HCT116 (cell line): ENCODE results near the gene DDRGK1. TPM values are rescaled to one million over a fixed set of nuclear protein-coding genes. Genes with fewer than 3 reads are reported as not detected.
A peak's percentile ranks its signal among the peaks of the same experiment; 100 is the strongest.

Experiments
- ATAC-seq: fragments of 200-7000 bp; cut with Tn5 transposase; 2 replicates; pipeline ENCODE4 v1.9.1; 2020; ENCODE audit warnings: mild to moderate bottlenecking, moderate library complexity
- BruUV-seq: library from RNA; stranded (reverse); fragments of 400-500 nt; replicated peaks from 2 replicates; lab custom pipeline; 2021; lab: Mats Ljungman, UMichigan
- CTCF ChIA-PET: fragments of 300-600 bp; sonication (Branson Sonifier 250); formaldehyde crosslinking; loops from one replicate; lab custom pipeline; 2021; ENCODE audit warnings: antibody characterized with exemption; lab: Charles Lee
- POLR2A ChIA-PET: fragments of 300-600, 350-600 bp; sonication (Branson Sonifier 250); formaldehyde crosslinking; loops from one replicate; lab custom pipeline; 2021; ENCODE audit warnings: antibody characterized with exemption; lab: Charles Lee
- RAD21 ChIA-PET, 2 experiments: fragments of 300-600 bp; sonication (Branson Sonifier 250); formaldehyde crosslinking; loops; one replicate each; lab custom pipeline; 2023; ENCODE audit warnings: low total read pairs in 2 of 2; ENCODE audit not compliant: uncharacterized antibody in 2 of 2, unreplicated experiment in 2 of 2, low non-redundant PET in 1 of 2; lab: Charles Lee
- DNase-seq: peaks from one replicate; pipeline ENCODE4 v3.0.0-alpha.2; 2010; ENCODE audit warnings: low read depth, low spot score
- H2AFZ ChIP-seq: fragments of 200-600 bp; shearing (Covaris generic), sonication (generic); 2 replicates; pipeline ENCODE4 v1.6.1; 2017; ENCODE audit warnings: low read depth, mixed run types, mixed read lengths, antibody characterized with exemption, low read length; ENCODE audit not compliant: poor library complexity, severe bottlenecking
- H3K27ac ChIP-seq: 2 replicates; pipeline ENCODE4 v1.5.1; 2012; ENCODE audit warnings: low read depth, low read length
- H3K27me3 ChIP-seq: fragments of 200-600 bp; sonication (generic); 2 replicates; pipeline ENCODE4 v1.6.1; 2016; ENCODE audit warnings: mixed run types, low read length, mixed read lengths; ENCODE audit not compliant: insufficient read depth
- H3K36me3 ChIP-seq, 2 experiments: fragments of 200-500 bp in 1 of 2; fragments of 200-600 bp in 1 of 2; sonication (Bioruptor generic) in 1 of 2; sonication (generic) in 1 of 2; 2 replicates each; pipeline versions ENCODE4 v1.5.1 to v1.6.1; 2014 to 2016; ENCODE audit warnings: low read length in 2 of 2, inconsistent platforms in 1 of 2, mixed read lengths in 1 of 2, mixed run types in 1 of 2; ENCODE audit not compliant: insufficient read depth in 2 of 2, control insufficient read depth in 1 of 2
- H3K4me1 ChIP-seq, 2 experiments: fragments of 200-600 bp in 1 of 2; sonication (generic) in 1 of 2; 2 replicates each; pipeline versions ENCODE4 v1.5.1 to v1.6.1; 2012 to 2017; ENCODE audit warnings: low read length in 2 of 2, inconsistent platforms in 1 of 2, mild to moderate bottlenecking in 1 of 2, mixed read lengths in 1 of 2, mixed run types in 1 of 2, moderate library complexity in 1 of 2; ENCODE audit not compliant: insufficient read depth in 2 of 2, control insufficient read depth in 1 of 2
- H3K4me2 ChIP-seq: fragments of 200-600 bp; sonication (generic); 2 replicates; pipeline ENCODE4 v1.6.1; 2017; ENCODE audit warnings: mixed run types, low read length, mixed read lengths
- H3K4me3 ChIP-seq, 2 experiments: fragments of 200-600 bp in 1 of 2; sonication (generic) in 1 of 2; replicated peaks in 1 of 2; 2 replicates each; pipeline ENCODE4 v1.5.1; 2011 to 2016; ENCODE audit warnings: low read length in 2 of 2, control low read depth in 1 of 2, low read depth in 1 of 2, mild to moderate bottlenecking in 1 of 2, mixed read lengths in 1 of 2, mixed run types in 1 of 2
- H3K79me2 ChIP-seq: fragments of 200-600 bp; sonication (generic); 2 replicates; pipeline ENCODE4 v1.6.1; 2017; ENCODE audit warnings: mild to moderate bottlenecking, mixed run types, low read length, moderate library complexity, mixed read lengths; ENCODE audit not compliant: insufficient read depth
- H3K9ac ChIP-seq: fragments of 200-600 bp; sonication (generic); 2 replicates; pipeline ENCODE4 v1.6.1; 2016; ENCODE audit warnings: low read length, mixed read lengths
- H3K9me2 ChIP-seq: fragments of 200-600 bp; sonication (generic), shearing (Covaris generic); 2 replicates; pipeline ENCODE4 v1.6.1; 2017; ENCODE audit warnings: mixed run types, mild to moderate bottlenecking, moderate library complexity; ENCODE audit not compliant: insufficient read depth
- H3K9me3 ChIP-seq, 2 experiments: fragments of 200-500 bp in 1 of 2; fragments of 200-600 bp in 1 of 2; sonication (Bioruptor generic) in 1 of 2; sonication (generic) in 1 of 2; 2 replicates each; pipeline ENCODE4 v1.6.1; 2014 to 2017; ENCODE audit warnings: low read length in 2 of 2, mixed read lengths in 2 of 2, inconsistent platforms in 1 of 2, low read depth in 1 of 2, mild to moderate bottlenecking in 1 of 2, mixed run types in 1 of 2, moderate library complexity in 1 of 2; ENCODE audit not compliant: control insufficient read depth in 1 of 2, insufficient read depth in 1 of 2
- H4K20me1 ChIP-seq: fragments of 200-600 bp; sonication (generic), shearing (Covaris generic); 2 replicates; pipeline ENCODE4 v1.6.1; 2017; ENCODE audit warnings: mixed run types, mild to moderate bottlenecking, moderate library complexity; ENCODE audit not compliant: insufficient read depth
- CBX3 ChIP-seq: IDR thresholded peaks from 2 replicates; pipeline ENCODE4 v1.6.1; 2012; ENCODE audit warnings: low read depth
- CEBPB ChIP-seq: IDR thresholded peaks from 2 replicates; pipeline ENCODE4 v1.6.1; 2012; ENCODE audit warnings: low read depth
- EGR1 ChIP-seq: IDR thresholded peaks from 2 replicates; pipeline ENCODE4 v1.6.1; 2012; ENCODE audit warnings: low read depth
- ELF1 ChIP-seq: IDR thresholded peaks from 2 replicates; pipeline ENCODE4 v1.6.1; 2012; ENCODE audit warnings: low read depth, borderline replicate concordance
- EZH2 ChIP-seq: fragments of 200-600 bp; sonication (generic); IDR thresholded peaks from 2 replicates; pipeline ENCODE4 v1.6.1; 2017; ENCODE audit warnings: antibody characterized with exemption, mixed run types
- EZH2phosphoT487 ChIP-seq: fragments of 200-600 bp; IDR thresholded peaks from 2 replicates; pipeline ENCODE4 v1.6.1; 2018; ENCODE audit warnings: antibody characterized with exemption, borderline replicate concordance
- FOSL1 ChIP-seq: IDR thresholded peaks from 2 replicates; pipeline ENCODE4 v1.6.1; 2012; ENCODE audit warnings: low read depth
- JUND ChIP-seq: IDR thresholded peaks from 2 replicates; pipeline ENCODE4 v1.6.1; 2012
- POLR2AphosphoS5 ChIP-seq: IDR thresholded peaks from 2 replicates; pipeline ENCODE4 v1.6.1; 2011; ENCODE audit warnings: mild to moderate bottlenecking, low read depth, low read length, moderate library complexity
- RAD21 ChIP-seq: IDR thresholded peaks from 2 replicates; pipeline ENCODE4 v1.6.1; 2012; ENCODE audit warnings: low read depth, mild to moderate bottlenecking
- SIN3A ChIP-seq: IDR thresholded peaks from 2 replicates; pipeline ENCODE4 v1.6.1; 2012; ENCODE audit warnings: low read depth
- SP1 ChIP-seq: IDR thresholded peaks from 2 replicates; pipeline ENCODE4 v1.6.1; 2012; ENCODE audit warnings: low read depth
- SRF ChIP-seq: IDR thresholded peaks from 2 replicates; pipeline ENCODE4 v1.6.1; 2012; ENCODE audit warnings: low read depth
- YY1 ChIP-seq: IDR thresholded peaks from 2 replicates; pipeline ENCODE4 v1.6.1; 2011; ENCODE audit warnings: low read length, low read depth, moderate library complexity, mild to moderate bottlenecking; ENCODE audit not compliant: insufficient replicate concordance; ENCODE audit errors: extremely low read depth
- ZNF274 ChIP-seq: fragments of 200-500 bp; sonication (Bioruptor generic); IDR thresholded peaks from 2 replicates; pipeline ENCODE4 v1.6.1; 2014; ENCODE audit warnings: mild to moderate bottlenecking, low read depth, low read length, inconsistent platforms
- intact Hi-C: fragments of 100-400 bp; cut with micrococcal nuclease; formaldehyde crosslinking; loops from 2 replicates; pipeline ENCODE4 v1.10.0; 2022
- total RNA-seq: library from RNA; stranded (reverse); gene quantifications from one replicate; pipeline ENCODE4 v1.2.1, GENCODE V29; 2021; ENCODE audit not compliant: unreplicated experiment
- TF ChIP-seq, protein P1 (sequence below): IDR thresholded peaks from 2 replicates; pipeline ENCODE4 v1.6.1; 2012
- TF ChIP-seq, protein P2 (sequence below): IDR thresholded peaks from 2 replicates; pipeline ENCODE4 v1.6.1; 2012; ENCODE audit warnings: low read depth
- TF ChIP-seq, protein P3 (sequence below): IDR thresholded peaks from 2 replicates; pipeline ENCODE4 v1.6.1; 2011; ENCODE audit warnings: mild to moderate bottlenecking, low read length, moderate library complexity; ENCODE audit not compliant: insufficient replicate concordance; ENCODE audit errors: extremely low read depth
- TF ChIP-seq, protein P4 (sequence below), 3 experiments: fragments of 200-600 bp in 1 of 3; sonication (generic) in 1 of 3; IDR thresholded peaks in 2 of 3; conservative IDR thresholded peaks in 1 of 3; 2 replicates each; pipeline ENCODE4 v1.5.1; 2012 to 2017; ENCODE audit warnings: low read depth in 2 of 3, low read length in 2 of 3, antibody characterized with exemption in 1 of 3, borderline replicate concordance in 1 of 3, control low read depth in 1 of 3, mild to moderate bottlenecking in 1 of 3, mixed read lengths in 1 of 3, mixed run types in 1 of 3, moderate library complexity in 1 of 3; ENCODE audit not compliant: insufficient read depth in 1 of 3
- TF ChIP-seq, protein P5 (sequence below): IDR thresholded peaks from 2 replicates; pipeline ENCODE4 v1.6.1; 2012

The DDRGK1 gene
- total RNA-seq, 1 experiment from 2014 or later: 45.8 TPM

DNA sequence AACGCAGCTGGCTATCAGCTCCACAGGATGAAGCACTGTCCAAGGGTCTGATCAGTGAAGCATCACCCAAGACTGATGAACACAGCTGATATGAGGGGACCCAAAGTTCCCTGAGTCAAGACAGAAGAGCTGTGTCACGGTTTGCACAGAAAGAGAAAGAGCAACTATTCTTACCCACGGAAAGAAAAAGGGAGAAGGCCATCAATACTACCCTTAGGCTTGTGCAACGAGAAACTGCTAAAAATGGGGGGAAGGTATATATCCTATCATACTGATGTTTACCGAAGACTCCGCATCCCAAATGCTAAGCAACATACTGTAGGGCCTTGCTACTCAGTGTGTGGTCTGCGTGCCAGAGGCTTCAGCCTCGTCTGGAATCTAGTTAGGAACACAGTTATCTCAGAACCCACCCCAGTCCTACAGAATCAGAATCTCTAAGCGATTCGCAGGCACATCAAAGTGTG is 45.5 kb downstream of the DDRGK1 start:
- ChIA-PET RAD21 (no interaction called here), CTCF (no interaction called here), POLR2A (no interaction called here)
- peak overlapping the region; percentile 89 to 98 for H3K4me3 ChIP-seq
- ATAC-seq: peak; percentile 7; the same call in 1 of the 2 replicates
- no peak overlapping the region for H2AFZ ChIP-seq
- H3K79me2 ChIP-seq: peaks cover 56% of the 10 kb centered on the region
- H3K27me3 ChIP-seq: no peaks in the 10 kb centered on the region
- peaks cover 14% of the 10 kb centered on the region; the same call in 1 of the 2 replicates for H4K20me1 ChIP-seq
- intact Hi-C loops: no loop called here
- no peaks in the 10 kb centered on the region for H3K9me3 ChIP-seq
- no peak for DNase-seq
- peak overlapping the region; percentile 81 for H3K9ac ChIP-seq
- TF ChIP-seq SIN3A (no peak), EZH2 (no peak), ZNF274 (no peak), RAD21 (no peak), CEBPB (no peak), EZH2phosphoT487 (no peak), SP1 (no peak), ELF1 (no peak), CBX3 (no peak), SRF (no peak), EGR1 (no peak), POLR2AphosphoS5 (no peak), YY1 (no peak), FOSL1 (no peak), JUND (no peak)
- TF ChIP-seq, protein P1, sequence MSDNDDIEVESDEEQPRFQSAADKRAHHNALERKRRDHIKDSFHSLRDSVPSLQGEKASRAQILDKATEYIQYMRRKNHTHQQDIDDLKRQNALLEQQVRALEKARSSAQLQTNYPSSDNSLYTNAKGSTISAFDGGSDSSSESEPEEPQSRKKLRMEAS: no peak
- TF ChIP-seq, protein P2, sequence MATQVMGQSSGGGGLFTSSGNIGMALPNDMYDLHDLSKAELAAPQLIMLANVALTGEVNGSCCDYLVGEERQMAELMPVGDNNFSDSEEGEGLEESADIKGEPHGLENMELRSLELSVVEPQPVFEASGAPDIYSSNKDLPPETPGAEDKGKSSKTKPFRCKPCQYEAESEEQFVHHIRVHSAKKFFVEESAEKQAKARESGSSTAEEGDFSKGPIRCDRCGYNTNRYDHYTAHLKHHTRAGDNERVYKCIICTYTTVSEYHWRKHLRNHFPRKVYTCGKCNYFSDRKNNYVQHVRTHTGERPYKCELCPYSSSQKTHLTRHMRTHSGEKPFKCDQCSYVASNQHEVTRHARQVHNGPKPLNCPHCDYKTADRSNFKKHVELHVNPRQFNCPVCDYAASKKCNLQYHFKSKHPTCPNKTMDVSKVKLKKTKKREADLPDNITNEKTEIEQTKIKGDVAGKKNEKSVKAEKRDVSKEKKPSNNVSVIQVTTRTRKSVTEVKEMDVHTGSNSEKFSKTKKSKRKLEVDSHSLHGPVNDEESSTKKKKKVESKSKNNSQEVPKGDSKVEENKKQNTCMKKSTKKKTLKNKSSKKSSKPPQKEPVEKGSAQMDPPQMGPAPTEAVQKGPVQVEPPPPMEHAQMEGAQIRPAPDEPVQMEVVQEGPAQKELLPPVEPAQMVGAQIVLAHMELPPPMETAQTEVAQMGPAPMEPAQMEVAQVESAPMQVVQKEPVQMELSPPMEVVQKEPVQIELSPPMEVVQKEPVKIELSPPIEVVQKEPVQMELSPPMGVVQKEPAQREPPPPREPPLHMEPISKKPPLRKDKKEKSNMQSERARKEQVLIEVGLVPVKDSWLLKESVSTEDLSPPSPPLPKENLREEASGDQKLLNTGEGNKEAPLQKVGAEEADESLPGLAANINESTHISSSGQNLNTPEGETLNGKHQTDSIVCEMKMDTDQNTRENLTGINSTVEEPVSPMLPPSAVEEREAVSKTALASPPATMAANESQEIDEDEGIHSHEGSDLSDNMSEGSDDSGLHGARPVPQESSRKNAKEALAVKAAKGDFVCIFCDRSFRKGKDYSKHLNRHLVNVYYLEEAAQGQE: no peak
- TF ChIP-seq, protein P3, sequence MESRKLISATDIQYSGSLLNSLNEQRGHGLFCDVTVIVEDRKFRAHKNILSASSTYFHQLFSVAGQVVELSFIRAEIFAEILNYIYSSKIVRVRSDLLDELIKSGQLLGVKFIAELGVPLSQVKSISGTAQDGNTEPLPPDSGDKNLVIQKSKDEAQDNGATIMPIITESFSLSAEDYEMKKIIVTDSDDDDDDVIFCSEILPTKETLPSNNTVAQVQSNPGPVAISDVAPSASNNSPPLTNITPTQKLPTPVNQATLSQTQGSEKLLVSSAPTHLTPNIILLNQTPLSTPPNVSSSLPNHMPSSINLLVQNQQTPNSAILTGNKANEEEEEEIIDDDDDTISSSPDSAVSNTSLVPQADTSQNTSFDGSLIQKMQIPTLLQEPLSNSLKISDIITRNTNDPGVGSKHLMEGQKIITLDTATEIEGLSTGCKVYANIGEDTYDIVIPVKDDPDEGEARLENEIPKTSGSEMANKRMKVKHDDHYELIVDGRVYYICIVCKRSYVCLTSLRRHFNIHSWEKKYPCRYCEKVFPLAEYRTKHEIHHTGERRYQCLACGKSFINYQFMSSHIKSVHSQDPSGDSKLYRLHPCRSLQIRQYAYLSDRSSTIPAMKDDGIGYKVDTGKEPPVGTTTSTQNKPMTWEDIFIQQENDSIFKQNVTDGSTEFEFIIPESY: no peak
- TF ChIP-seq, protein P4, sequence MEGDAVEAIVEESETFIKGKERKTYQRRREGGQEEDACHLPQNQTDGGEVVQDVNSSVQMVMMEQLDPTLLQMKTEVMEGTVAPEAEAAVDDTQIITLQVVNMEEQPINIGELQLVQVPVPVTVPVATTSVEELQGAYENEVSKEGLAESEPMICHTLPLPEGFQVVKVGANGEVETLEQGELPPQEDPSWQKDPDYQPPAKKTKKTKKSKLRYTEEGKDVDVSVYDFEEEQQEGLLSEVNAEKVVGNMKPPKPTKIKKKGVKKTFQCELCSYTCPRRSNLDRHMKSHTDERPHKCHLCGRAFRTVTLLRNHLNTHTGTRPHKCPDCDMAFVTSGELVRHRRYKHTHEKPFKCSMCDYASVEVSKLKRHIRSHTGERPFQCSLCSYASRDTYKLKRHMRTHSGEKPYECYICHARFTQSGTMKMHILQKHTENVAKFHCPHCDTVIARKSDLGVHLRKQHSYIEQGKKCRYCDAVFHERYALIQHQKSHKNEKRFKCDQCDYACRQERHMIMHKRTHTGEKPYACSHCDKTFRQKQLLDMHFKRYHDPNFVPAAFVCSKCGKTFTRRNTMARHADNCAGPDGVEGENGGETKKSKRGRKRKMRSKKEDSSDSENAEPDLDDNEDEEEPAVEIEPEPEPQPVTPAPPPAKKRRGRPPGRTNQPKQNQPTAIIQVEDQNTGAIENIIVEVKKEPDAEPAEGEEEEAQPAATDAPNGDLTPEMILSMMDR (IDR thresholded peaks at IDR 0.05 in 2 of 3, conservative IDR thresholded peaks at IDR 0.05 in 1 of 3; ENCODE audit: borderline replicate concordance in 1 of 3, insufficient read depth in 1 of 3, low read depth in 2 of 3, low read length in 2 of 3): no peak
- TF ChIP-seq, protein P5, sequence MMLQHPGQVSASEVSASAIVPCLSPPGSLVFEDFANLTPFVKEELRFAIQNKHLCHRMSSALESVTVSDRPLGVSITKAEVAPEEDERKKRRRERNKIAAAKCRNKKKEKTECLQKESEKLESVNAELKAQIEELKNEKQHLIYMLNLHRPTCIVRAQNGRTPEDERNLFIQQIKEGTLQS: no peak
- TF ChIP-seq, all 23 proteins: peak for 0
- Histone ChIP-seq H3K4me2 (peak overlapping the region; percentile 85), H3K27ac (peak overlapping the region; percentile 76), H3K36me3 (peaks cover 5 to 8% of the 10 kb centered on the region in 2 experiments; a peak in 2 of 4 replicates), H3K9me2 (no peaks in the 10 kb centered on the region), H3K4me1 (peaks cover 10 to 39% of the 10 kb centered on the region in 2 experiments)
- BruUV-seq: no TSS peak
